Thyroid gland (tissue), 4 donors: ENCODE data around the gene PDE8A.

ENCODE experiments used
- POLR2A ChIP-seq, 2 donors: fragments of 450-650 bp; IDR thresholded peaks; one replicate each; pipeline ENCODE4 v1.6.1; 2017; ENCODE audit warnings: antibody characterized with exemption in 2 of 2, mild to moderate bottlenecking in 2 of 2, moderate library complexity in 1 of 2
- TF ChIP-seq, protein P1 (sequence below), 6 experiments: fragments of 200-600 bp in 3 of 6; fragments of 450-650 bp in 3 of 6; sonication (generic) in 3 of 6; IDR thresholded peaks; one replicate each; pipeline ENCODE4 v1.5.1; 2016 to 2019; ENCODE audit warnings: antibody characterized with exemption in 6 of 6, mild to moderate bottlenecking in 2 of 6, inconsistent platforms in 1 of 6, moderate library complexity in 1 of 6

DNA sequence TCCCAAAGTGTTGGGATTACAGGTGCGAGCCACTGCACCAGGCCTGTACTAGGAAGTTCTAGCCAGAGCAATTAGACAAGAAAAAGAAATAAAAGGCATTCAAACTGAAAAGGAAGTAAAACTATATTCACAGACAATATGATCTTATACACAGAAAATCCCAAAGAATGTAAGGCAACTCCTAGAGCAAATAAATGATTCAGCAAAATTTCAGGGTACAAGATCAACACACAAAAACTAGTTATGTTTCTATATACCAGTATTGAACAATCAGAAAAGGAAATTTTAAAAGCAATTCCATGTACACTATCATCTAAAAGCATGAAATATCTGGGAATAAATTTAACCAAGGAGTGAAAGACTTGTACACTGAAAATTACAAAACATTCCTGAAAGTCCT, 180.6 kb downstream of the PDE8A start:
- no peak for TF ChIP-seq POLR2A (IDR thresholded peaks at IDR 0.05)
- TF ChIP-seq, protein P1, sequence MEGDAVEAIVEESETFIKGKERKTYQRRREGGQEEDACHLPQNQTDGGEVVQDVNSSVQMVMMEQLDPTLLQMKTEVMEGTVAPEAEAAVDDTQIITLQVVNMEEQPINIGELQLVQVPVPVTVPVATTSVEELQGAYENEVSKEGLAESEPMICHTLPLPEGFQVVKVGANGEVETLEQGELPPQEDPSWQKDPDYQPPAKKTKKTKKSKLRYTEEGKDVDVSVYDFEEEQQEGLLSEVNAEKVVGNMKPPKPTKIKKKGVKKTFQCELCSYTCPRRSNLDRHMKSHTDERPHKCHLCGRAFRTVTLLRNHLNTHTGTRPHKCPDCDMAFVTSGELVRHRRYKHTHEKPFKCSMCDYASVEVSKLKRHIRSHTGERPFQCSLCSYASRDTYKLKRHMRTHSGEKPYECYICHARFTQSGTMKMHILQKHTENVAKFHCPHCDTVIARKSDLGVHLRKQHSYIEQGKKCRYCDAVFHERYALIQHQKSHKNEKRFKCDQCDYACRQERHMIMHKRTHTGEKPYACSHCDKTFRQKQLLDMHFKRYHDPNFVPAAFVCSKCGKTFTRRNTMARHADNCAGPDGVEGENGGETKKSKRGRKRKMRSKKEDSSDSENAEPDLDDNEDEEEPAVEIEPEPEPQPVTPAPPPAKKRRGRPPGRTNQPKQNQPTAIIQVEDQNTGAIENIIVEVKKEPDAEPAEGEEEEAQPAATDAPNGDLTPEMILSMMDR (IDR thresholded peaks at IDR 0.05) = no peak
